K562 (cell line): ENCODE data around the gene ZNF839. TPM values are rescaled to one million over a fixed set of nuclear protein-coding genes. Genes with fewer than 3 reads are reported as not detected.

Source experiments
- GABPA ChIP-seq: fragments of 200-800 bp; sonication (Bioruptor generic); conservative IDR thresholded peaks from 2 replicates; pipeline ENCODE4 v1.6.1; 2016; ENCODE audit warnings: low read depth, missing genetic modification characterization, missing compliant biosample characterization
- L3MBTL2 ChIP-seq: fragments of 450-650 bp; IDR thresholded peaks from 2 replicates; pipeline ENCODE4 v1.6.1; 2016; ENCODE audit warnings: mild to moderate bottlenecking, moderate library complexity
- TEAD4 ChIP-seq, 2 experiments: sonication (generic) in 1 of 2; formaldehyde crosslinking in 1 of 2; IDR thresholded peaks; 2 replicates each; pipeline versions ENCODE4 v1.6.1 to v1.8.0; 2012 to 2022; ENCODE audit warnings: borderline replicate concordance in 1 of 2, inconsistent platforms in 1 of 2, low read length in 1 of 2, mild to moderate bottlenecking in 1 of 2, missing genetic modification reagents in 1 of 2
- ZFX ChIP-seq: sonication (generic); formaldehyde crosslinking; IDR thresholded peaks from 2 replicates; pipeline ENCODE4 v1.8.0; 2022; ENCODE audit warnings: mild to moderate bottlenecking, missing genetic modification reagents, moderate library complexity
- ZNF175 ChIP-seq: fragments of 200-800 bp; sonication (Bioruptor generic); IDR thresholded peaks from 2 replicates; pipeline ENCODE4 v1.6.1; 2016; ENCODE audit warnings: low read depth, mild to moderate bottlenecking, missing genetic modification characterization, missing compliant biosample characterization
- ZNF444 ChIP-seq: fragments of 250-450 bp; sonication (Bioruptor Pico); IDR thresholded peaks from 2 replicates; pipeline ENCODE4 v1.4.0; 2020; ENCODE audit warnings: mild to moderate bottlenecking, moderate library complexity
- polyA plus RNA-seq, 8 experiments: library from polyadenylated mRNA; depleted of rRNA in 4 of 8; stranded (reverse) in 5 of 8; unstranded in 3 of 8; fragments of >200 nt; fragmentation: Nextera tagmentation in 2 of 8; fragmentation: Illumina TruSeq in 1 of 8; extraction: Ambion mirVana in 2 of 8; extraction: Trizol in 1 of 8; gene quantifications; 2 replicates each; pipeline versions ENCODE4 v1.2.1 to v1.2.3, GENCODE V29; 2011 to 2014; ENCODE audit warnings: inconsistent platforms in 1 of 8, missing spikeins in 1 of 8
- total RNA-seq, 7 experiments: library from RNA; depleted of rRNA in 6 of 7; stranded (reverse); fragments of >200 nt in 6 of 7; fragmentation: Illumina TruSeq in 2 of 7; extraction: Trizol in 2 of 7; gene quantifications; 2 replicates each; pipeline versions ENCODE4 v1.2.1 to v1.2.3, GENCODE V29; 2011 to 2021; ENCODE audit warnings: low replicate concordance in 1 of 7
- TF ChIP-seq, protein P1 (sequence below): fragments of 450-650 bp; IDR thresholded peaks from 2 replicates; pipeline ENCODE4 v1.6.1; 2016; ENCODE audit warnings: mild to moderate bottlenecking, moderate library complexity
- TF ChIP-seq, protein P2 (sequence below): sonication (generic); formaldehyde crosslinking; IDR thresholded peaks from 2 replicates; pipeline ENCODE4 v1.9.0; 2022; ENCODE audit warnings: mild to moderate bottlenecking, missing genetic modification reagents
- TF ChIP-seq, protein P3 (sequence below): fragments of 450-650 bp; IDR thresholded peaks from 2 replicates; pipeline ENCODE4 v1.6.1; 2017; ENCODE audit warnings: antibody characterized with exemption, mild to moderate bottlenecking

ZNF839 gene
- total and polyA plus RNA-seq, 9 of the 15 experiments (the other 6 are each of a cell fraction or from before 2014, with no cell fraction given), result 0.42 to 8.4 (median 5.7) TPM

DNA sequence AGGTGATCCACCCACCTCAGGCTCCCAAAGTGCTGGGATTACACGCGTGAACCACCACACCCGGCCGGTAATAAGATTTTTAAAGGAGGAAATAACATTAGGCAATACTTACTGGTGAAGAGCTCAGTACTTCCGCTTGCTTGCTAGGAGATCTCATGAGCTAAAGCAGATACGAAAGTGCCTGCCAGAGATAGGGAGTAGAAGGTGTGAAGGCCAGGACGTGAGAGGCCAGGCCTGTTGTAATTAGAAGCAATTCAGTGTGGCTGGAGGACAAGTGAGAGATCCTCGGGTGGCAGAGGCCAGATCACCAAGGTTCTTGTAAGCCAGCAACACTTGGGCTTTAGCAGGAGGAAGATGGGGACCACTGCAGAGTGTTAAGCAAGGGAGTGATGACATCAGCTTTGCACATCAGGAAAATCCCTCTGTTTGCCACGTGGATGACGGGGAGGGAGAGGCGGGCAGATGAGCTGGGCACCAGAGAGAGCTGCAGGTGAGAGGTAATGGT lies 50.8 kb downstream of the ZNF839 start (continued):
- TF ChIP-seq, protein P1, sequence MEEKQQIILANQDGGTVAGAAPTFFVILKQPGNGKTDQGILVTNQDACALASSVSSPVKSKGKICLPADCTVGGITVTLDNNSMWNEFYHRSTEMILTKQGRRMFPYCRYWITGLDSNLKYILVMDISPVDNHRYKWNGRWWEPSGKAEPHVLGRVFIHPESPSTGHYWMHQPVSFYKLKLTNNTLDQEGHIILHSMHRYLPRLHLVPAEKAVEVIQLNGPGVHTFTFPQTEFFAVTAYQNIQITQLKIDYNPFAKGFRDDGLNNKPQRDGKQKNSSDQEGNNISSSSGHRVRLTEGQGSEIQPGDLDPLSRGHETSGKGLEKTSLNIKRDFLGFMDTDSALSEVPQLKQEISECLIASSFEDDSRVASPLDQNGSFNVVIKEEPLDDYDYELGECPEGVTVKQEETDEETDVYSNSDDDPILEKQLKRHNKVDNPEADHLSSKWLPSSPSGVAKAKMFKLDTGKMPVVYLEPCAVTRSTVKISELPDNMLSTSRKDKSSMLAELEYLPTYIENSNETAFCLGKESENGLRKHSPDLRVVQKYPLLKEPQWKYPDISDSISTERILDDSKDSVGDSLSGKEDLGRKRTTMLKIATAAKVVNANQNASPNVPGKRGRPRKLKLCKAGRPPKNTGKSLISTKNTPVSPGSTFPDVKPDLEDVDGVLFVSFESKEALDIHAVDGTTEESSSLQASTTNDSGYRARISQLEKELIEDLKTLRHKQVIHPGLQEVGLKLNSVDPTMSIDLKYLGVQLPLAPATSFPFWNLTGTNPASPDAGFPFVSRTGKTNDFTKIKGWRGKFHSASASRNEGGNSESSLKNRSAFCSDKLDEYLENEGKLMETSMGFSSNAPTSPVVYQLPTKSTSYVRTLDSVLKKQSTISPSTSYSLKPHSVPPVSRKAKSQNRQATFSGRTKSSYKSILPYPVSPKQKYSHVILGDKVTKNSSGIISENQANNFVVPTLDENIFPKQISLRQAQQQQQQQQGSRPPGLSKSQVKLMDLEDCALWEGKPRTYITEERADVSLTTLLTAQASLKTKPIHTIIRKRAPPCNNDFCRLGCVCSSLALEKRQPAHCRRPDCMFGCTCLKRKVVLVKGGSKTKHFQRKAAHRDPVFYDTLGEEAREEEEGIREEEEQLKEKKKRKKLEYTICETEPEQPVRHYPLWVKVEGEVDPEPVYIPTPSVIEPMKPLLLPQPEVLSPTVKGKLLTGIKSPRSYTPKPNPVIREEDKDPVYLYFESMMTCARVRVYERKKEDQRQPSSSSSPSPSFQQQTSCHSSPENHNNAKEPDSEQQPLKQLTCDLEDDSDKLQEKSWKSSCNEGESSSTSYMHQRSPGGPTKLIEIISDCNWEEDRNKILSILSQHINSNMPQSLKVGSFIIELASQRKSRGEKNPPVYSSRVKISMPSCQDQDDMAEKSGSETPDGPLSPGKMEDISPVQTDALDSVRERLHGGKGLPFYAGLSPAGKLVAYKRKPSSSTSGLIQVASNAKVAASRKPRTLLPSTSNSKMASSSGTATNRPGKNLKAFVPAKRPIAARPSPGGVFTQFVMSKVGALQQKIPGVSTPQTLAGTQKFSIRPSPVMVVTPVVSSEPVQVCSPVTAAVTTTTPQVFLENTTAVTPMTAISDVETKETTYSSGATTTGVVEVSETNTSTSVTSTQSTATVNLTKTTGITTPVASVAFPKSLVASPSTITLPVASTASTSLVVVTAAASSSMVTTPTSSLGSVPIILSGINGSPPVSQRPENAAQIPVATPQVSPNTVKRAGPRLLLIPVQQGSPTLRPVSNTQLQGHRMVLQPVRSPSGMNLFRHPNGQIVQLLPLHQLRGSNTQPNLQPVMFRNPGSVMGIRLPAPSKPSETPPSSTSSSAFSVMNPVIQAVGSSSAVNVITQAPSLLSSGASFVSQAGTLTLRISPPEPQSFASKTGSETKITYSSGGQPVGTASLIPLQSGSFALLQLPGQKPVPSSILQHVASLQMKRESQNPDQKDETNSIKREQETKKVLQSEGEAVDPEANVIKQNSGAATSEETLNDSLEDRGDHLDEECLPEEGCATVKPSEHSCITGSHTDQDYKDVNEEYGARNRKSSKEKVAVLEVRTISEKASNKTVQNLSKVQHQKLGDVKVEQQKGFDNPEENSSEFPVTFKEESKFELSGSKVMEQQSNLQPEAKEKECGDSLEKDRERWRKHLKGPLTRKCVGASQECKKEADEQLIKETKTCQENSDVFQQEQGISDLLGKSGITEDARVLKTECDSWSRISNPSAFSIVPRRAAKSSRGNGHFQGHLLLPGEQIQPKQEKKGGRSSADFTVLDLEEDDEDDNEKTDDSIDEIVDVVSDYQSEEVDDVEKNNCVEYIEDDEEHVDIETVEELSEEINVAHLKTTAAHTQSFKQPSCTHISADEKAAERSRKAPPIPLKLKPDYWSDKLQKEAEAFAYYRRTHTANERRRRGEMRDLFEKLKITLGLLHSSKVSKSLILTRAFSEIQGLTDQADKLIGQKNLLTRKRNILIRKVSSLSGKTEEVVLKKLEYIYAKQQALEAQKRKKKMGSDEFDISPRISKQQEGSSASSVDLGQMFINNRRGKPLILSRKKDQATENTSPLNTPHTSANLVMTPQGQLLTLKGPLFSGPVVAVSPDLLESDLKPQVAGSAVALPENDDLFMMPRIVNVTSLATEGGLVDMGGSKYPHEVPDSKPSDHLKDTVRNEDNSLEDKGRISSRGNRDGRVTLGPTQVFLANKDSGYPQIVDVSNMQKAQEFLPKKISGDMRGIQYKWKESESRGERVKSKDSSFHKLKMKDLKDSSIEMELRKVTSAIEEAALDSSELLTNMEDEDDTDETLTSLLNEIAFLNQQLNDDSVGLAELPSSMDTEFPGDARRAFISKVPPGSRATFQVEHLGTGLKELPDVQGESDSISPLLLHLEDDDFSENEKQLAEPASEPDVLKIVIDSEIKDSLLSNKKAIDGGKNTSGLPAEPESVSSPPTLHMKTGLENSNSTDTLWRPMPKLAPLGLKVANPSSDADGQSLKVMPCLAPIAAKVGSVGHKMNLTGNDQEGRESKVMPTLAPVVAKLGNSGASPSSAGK, result peak; percentile 91
- 0 out of 2 replicates have a peak, but pooled peaks have one; percentile 24 for TF ChIP-seq ZNF175
- peak; percentile 96 for TF ChIP-seq L3MBTL2
- TF ChIP-seq ZNF444, result no peak
- TF ChIP-seq ZFX, result peak; percentile 43
- TF ChIP-seq TEAD4 (IDR thresholded peaks at IDR 0.05; ENCODE audit: low read length), result 0 out of 2 replicates have a peak, but pooled peaks have one; percentile 17
- TF ChIP-seq TEAD4 (CRISPR knock-in tag; IDR thresholded peaks at IDR 0.05; ENCODE audit: borderline replicate concordance), result no peak
- TF ChIP-seq, protein P2, sequence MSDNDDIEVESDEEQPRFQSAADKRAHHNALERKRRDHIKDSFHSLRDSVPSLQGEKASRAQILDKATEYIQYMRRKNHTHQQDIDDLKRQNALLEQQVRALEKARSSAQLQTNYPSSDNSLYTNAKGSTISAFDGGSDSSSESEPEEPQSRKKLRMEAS (CRISPR knock-in tag), result peak; percentile 17; the same call in 1 of the 2 replicates
- TF ChIP-seq, protein P3, sequence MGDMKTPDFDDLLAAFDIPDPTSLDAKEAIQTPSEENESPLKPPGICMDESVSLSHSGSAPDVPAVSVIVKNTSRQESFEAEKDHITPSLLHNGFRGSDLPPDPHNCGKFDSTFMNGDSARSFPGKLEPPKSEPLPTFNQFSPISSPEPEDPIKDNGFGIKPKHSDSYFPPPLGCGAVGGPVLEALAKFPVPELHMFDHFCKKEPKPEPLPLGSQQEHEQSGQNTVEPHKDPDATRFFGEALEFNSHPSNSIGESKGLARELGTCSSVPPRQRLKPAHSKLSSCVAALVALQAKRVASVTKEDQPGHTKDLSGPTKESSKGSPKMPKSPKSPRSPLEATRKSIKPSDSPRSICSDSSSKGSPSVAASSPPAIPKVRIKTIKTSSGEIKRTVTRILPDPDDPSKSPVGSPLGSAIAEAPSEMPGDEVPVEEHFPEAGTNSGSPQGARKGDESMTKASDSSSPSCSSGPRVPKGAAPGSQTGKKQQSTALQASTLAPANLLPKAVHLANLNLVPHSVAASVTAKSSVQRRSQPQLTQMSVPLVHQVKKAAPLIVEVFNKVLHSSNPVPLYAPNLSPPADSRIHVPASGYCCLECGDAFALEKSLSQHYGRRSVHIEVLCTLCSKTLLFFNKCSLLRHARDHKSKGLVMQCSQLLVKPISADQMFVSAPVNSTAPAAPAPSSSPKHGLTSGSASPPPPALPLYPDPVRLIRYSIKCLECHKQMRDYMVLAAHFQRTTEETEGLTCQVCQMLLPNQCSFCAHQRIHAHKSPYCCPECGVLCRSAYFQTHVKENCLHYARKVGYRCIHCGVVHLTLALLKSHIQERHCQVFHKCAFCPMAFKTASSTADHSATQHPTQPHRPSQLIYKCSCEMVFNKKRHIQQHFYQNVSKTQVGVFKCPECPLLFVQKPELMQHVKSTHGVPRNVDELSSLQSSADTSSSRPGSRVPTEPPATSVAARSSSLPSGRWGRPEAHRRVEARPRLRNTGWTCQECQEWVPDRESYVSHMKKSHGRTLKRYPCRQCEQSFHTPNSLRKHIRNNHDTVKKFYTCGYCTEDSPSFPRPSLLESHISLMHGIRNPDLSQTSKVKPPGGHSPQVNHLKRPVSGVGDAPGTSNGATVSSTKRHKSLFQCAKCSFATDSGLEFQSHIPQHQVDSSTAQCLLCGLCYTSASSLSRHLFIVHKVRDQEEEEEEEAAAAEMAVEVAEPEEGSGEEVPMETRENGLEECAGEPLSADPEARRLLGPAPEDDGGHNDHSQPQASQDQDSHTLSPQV, result peak; percentile 40; the same call in 1 of the 2 replicates
- TF ChIP-seq GABPA (tag), result peak; percentile 60
